ENCODE data around the gene CHRDL1. TPM values are rescaled to one million over a fixed set of nuclear protein-coding genes. Genes with fewer than 3 reads are reported as not detected.
A peak's percentile ranks its signal among the peaks of the same experiment; 100 is the strongest.
"Not testable (repeated sequence)": the region's sequence is repeated elsewhere in the genome, so short reads cannot be mapped to it uniquely, and the experiment has no call there.

CHRDL1 gene, protein sequence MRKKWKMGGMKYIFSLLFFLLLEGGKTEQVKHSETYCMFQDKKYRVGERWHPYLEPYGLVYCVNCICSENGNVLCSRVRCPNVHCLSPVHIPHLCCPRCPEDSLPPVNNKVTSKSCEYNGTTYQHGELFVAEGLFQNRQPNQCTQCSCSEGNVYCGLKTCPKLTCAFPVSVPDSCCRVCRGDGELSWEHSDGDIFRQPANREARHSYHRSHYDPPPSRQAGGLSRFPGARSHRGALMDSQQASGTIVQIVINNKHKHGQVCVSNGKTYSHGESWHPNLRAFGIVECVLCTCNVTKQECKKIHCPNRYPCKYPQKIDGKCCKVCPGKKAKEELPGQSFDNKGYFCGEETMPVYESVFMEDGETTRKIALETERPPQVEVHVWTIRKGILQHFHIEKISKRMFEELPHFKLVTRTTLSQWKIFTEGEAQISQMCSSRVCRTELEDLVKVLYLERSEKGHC
- total RNA-seq: 10 to 100 TPM in 3 of 4 donors, 1 to 10 TPM in 1; 1.7 to 64.3 (median 14.9) TPM

DNA sequence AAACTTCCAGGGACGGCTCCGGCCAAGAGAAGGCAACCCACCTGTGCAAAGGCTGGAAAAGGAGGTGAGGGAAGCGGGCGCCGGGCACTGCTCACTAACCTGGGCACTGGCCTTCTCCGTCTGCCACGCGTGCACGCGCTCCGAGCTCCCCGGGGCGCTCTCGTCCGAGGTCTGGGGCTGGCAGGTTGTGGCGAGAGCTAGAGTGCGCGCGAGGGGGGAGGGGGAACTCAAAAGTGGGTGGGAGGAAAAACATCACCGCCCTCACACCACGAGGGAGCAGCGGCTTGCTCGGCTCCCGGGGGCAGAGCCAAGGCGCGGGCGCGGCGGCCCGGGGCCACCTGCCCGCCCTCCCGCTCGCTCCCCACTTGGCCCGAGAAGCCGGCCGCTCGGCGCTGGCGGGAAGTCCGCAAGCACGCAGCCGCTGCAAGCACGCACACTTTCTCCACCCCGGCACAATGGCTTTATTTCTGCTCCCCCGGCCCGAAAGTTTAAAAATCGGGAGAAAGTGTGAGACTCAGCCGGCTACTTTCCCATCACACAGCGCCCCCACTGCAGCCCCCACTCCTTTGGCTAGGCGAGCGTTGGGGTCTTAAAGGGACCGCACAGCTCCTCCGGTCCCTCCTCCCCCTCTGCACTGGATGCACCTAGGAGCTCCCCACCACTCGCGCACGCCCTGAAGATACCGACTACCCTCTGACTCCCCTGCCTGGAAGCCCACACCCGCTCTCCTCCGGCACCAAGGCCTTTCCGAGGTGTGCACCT, at the start of gene CHRDL1:
CHRDL1 (minus strand) TSS at position 173 of the 762 bp plus-strand sequence. CDS start 3,636 bp downstream, outside the sequence.
- TF ChIP-seq POLR2A (IDR thresholded peaks at IDR 0.05): peak in 1 of 4 donors; percentile 6
- TF ChIP-seq, protein P1, sequence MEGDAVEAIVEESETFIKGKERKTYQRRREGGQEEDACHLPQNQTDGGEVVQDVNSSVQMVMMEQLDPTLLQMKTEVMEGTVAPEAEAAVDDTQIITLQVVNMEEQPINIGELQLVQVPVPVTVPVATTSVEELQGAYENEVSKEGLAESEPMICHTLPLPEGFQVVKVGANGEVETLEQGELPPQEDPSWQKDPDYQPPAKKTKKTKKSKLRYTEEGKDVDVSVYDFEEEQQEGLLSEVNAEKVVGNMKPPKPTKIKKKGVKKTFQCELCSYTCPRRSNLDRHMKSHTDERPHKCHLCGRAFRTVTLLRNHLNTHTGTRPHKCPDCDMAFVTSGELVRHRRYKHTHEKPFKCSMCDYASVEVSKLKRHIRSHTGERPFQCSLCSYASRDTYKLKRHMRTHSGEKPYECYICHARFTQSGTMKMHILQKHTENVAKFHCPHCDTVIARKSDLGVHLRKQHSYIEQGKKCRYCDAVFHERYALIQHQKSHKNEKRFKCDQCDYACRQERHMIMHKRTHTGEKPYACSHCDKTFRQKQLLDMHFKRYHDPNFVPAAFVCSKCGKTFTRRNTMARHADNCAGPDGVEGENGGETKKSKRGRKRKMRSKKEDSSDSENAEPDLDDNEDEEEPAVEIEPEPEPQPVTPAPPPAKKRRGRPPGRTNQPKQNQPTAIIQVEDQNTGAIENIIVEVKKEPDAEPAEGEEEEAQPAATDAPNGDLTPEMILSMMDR (IDR thresholded peaks at IDR 0.05): no peak
- H3K4me3 ChIP-seq: peak within 1 kb of the TSS; percentile 17 to 60 (median 35)

DNA sequence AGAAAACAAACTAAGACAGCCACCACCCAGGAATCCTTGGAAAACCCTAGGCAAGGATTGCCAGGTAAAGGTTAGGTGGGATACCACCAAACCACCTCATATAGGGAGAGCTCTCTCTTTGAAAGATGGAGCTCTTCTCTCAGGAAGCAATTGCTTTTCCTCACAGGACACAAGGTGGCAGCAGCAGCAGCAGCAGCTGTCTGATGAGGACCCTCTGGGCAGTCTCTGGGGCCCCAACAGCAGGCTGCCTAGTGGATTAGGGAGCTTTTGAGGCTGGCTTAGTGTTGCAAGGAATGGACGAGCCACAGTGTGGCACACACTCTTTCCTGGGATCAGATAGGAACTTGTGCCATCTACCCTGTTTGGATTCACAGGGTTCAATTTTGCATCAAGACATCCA, 41.4 kb upstream of the CHRDL1 start:
- H3K4me3 ChIP-seq: no peak overlapping the region
- no peak overlapping the region for H3K27ac ChIP-seq
- intact Hi-C loops (cut with DNase I): no loop called here
- H3K9me3 ChIP-seq: no peaks in the 10 kb centered on the region
- no peak for TF ChIP-seq POLR2A (IDR thresholded peaks at IDR 0.05)
- TF ChIP-seq, protein P1 (IDR thresholded peaks at IDR 0.05): no peak
- WGBS, 2 donors: 40% methylated on average over 1 of the region's 1 CpG; no CpG with 5 or more reads in 1 of the 2 donors
- H3K36me3 ChIP-seq: no peaks in the 10 kb centered on the region
- DNase-seq: no peak
- no peaks in the 10 kb centered on the region for H3K27me3 ChIP-seq
- no peaks in the 10 kb centered on the region for H3K4me1 ChIP-seq

More for the DNA sequence above, at the start of gene CHRDL1:
- 5 to 34% methylated on average over 7 to 8 of the region's 60 CpGs for WGBS, 2 donors
- Histone ChIP-seq H3K36me3 (no peaks in the 10 kb centered on the region), H3K9me3 (no peaks in the 10 kb centered on the region), H3K27me3 (peaks cover 0 to 17% (median 0%) of the 10 kb centered on the region in 4 donors), H3K4me1 (peaks cover 0 to 8% (median 0%) of the 10 kb centered on the region in 3 donors), H3K27ac (peak within 1 kb of the TSS in 2 of 4 donors; percentile 42 to 60)
- intact Hi-C loops (cut with DNase I): no loop called here
- no peak for DNase-seq

DNA sequence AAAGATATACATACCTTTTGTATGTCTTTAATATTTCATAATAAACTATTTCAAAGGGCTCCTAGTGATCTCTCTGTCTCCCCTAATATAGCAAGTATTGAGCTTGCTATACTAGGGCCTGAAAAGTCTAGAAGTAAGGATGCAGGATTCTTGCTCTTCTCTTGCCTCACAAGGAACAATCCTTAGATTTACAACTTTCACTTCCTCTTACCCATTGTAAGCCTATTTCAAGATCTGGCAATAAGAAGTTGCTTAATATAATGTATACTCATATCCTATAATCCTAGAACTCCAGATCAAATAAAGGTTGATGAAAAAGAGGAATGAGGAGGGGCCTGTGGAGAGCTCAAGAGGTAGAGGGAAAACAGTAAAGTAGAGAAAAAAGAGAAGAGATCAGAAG, 40.8 kb upstream of the CHRDL1 start:
- Histone ChIP-seq H3K9me3 (no peaks in the 10 kb centered on the region), H3K4me1 (no peaks in the 10 kb centered on the region), H3K4me3 (no peak overlapping the region), H3K36me3 (no peaks in the 10 kb centered on the region), H3K27ac (no peak overlapping the region), H3K27me3 (no peaks in the 10 kb centered on the region)
- no peak for DNase-seq
- TF ChIP-seq POLR2A (IDR thresholded peaks at IDR 0.05): no peak
- TF ChIP-seq, protein P1 (IDR thresholded peaks at IDR 0.05): no peak
- intact Hi-C loops (cut with DNase I): no loop called here

DNA sequence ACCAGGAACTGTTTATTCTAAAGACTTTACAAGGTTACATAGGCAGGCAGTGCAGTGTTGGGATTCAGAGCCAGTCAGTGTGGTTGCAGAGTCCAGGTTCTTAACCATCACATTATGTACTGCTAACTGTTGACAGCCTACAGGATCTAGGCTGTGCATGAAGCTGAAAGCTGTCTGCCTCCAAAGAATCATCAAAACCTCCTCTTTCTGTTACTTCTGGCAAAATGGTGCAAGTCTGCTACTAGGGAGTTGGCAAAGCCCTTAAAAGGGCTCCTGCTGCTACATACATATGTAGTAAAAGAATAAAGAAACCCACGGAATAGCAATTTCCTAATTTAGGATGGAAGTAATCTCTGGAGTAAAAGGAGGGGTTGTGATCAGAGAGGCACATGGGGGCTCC, 40.4 kb upstream of the CHRDL1 start:
- intact Hi-C loops (cut with DNase I): no loop called here
- H3K9me3 ChIP-seq: no peaks in the 10 kb centered on the region
- TF ChIP-seq, protein P1 (IDR thresholded peaks at IDR 0.05): no peak
- no peak for TF ChIP-seq POLR2A (IDR thresholded peaks at IDR 0.05)
- H3K27ac ChIP-seq: no peak overlapping the region
- DNase-seq: no peak
- no peaks in the 10 kb centered on the region for H3K4me1 ChIP-seq
- WGBS, 2 donors: 50 to 55% methylated on average over 1 of the region's 1 CpG
- H3K27me3 ChIP-seq: no peaks in the 10 kb centered on the region
- no peaks in the 10 kb centered on the region for H3K36me3 ChIP-seq
- no peak overlapping the region for H3K4me3 ChIP-seq

DNA sequence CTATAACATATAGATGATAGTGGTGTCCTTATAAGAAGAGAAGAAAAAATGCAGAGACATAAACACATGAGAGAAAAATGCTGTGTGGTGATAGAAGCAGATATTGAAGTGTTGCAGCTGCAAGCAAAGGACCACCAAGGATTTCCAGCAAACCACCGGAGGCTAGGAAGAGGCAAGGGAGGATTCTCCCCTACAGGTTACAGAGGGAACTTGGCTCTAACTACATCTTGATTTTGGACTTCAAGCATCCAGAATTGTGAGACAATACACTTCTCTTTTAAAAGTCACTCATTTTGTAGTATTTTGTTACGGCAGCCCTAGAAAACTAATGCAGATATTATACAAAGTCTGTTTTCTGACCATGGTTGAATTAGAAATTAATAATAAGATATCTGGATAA, 30.4 kb upstream of the CHRDL1 start:
- Histone ChIP-seq H3K9me3 (no peaks in the 10 kb centered on the region), H3K4me1 (no peaks in the 10 kb centered on the region), H3K27me3 (no peaks in the 10 kb centered on the region), H3K36me3 (no peaks in the 10 kb centered on the region), H3K4me3 (no peak overlapping the region), H3K27ac (no peak overlapping the region)
- DNase-seq: no peak
- intact Hi-C loops (cut with DNase I): no loop called here
- WGBS, 2 donors: 77 to 83% methylated on average over 1 to 2 of the region's 2 CpGs
- TF ChIP-seq POLR2A (IDR thresholded peaks at IDR 0.05): no peak
- TF ChIP-seq, protein P1 (IDR thresholded peaks at IDR 0.05): no peak

DNA sequence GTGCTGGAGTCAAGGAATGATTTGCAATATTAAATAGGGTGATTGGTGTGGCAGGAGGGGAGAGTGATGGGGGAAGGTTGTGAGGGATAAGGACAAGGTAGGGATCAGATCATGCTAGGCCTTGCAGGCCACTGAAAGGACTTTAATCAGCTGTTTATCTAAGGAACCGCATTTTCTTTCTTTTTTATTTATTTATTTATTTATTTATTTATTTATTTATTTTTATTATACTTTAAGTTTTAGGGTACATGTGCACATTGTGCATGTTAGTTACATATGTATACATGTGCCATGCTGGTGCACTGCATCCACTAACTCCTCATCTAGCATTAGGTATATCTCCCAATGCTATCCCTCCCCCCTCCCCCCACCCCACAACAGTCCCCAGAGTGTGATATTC, 20.9 kb upstream of the CHRDL1 start:
- H3K4me1 ChIP-seq; H3K27ac ChIP-seq; H3K4me3 ChIP-seq; H3K27me3 ChIP-seq; DNase-seq; H3K36me3 ChIP-seq; intact Hi-C loops (cut with DNase I); H3K9me3 ChIP-seq: not testable (repeated sequence)
- WGBS, 2 donors: 65 to 81% methylated on average over 1 of the region's 1 CpG
